HepG2 (cell line): ENCODE measurements around the gene NRN1L. TPM values are rescaled to one million over a fixed set of nuclear protein-coding genes. Genes with fewer than 3 reads are reported as not detected.

Experiments
- UBTF ChIP-seq: sonication (generic); formaldehyde crosslinking; IDR thresholded peaks from 2 replicates; pipeline ENCODE4 v1.4.0; 2020; ENCODE audit warnings: mild to moderate bottlenecking, missing genetic modification reagents
- ZNF609 ChIP-seq: sonication (generic); formaldehyde crosslinking; IDR thresholded peaks from 2 replicates; pipeline ENCODE4 v1.4.0; 2020; ENCODE audit warnings: mild to moderate bottlenecking, missing genetic modification reagents, borderline replicate concordance
- polyA plus RNA-seq, 8 experiments: library from polyadenylated mRNA; depleted of rRNA in 3 of 8; stranded (reverse) in 7 of 8; unstranded in 1 of 8; fragments of >200 nt; fragmentation: Illumina TruSeq in 4 of 8; extraction: Trizol in 4 of 8; gene quantifications; 2 replicates each; pipeline versions ENCODE4 v1.2.1 to v1.2.3, GENCODE V29; 2011 to 2016; ENCODE audit warnings: low read depth in 4 of 8, missing spikeins in 1 of 8, mixed read lengths in 1 of 8; ENCODE audit not compliant: insufficient read depth in 1 of 8
- total RNA-seq, 5 experiments: library from RNA; depleted of rRNA; stranded (reverse); fragments of >200 nt; fragmentation: Illumina TruSeq; extraction: Trizol; gene quantifications; 2 replicates each; pipeline ENCODE4 v1.2.3, GENCODE V29; 2016; ENCODE audit warnings: low read depth in 1 of 5
- TF ChIP-seq, protein P1 (sequence below): IDR thresholded peaks from 2 replicates; pipeline ENCODE4 v1.6.1; 2016; ENCODE audit warnings: missing compliant biosample characterization, missing genetic modification reagents, borderline replicate concordance

NRN1L gene
- total and polyA plus RNA-seq, 2 of the 13 experiments (the other 11 are each of a cell fraction or from before 2014, with no cell fraction given) = 0.53 to 1.2 TPM

DNA sequence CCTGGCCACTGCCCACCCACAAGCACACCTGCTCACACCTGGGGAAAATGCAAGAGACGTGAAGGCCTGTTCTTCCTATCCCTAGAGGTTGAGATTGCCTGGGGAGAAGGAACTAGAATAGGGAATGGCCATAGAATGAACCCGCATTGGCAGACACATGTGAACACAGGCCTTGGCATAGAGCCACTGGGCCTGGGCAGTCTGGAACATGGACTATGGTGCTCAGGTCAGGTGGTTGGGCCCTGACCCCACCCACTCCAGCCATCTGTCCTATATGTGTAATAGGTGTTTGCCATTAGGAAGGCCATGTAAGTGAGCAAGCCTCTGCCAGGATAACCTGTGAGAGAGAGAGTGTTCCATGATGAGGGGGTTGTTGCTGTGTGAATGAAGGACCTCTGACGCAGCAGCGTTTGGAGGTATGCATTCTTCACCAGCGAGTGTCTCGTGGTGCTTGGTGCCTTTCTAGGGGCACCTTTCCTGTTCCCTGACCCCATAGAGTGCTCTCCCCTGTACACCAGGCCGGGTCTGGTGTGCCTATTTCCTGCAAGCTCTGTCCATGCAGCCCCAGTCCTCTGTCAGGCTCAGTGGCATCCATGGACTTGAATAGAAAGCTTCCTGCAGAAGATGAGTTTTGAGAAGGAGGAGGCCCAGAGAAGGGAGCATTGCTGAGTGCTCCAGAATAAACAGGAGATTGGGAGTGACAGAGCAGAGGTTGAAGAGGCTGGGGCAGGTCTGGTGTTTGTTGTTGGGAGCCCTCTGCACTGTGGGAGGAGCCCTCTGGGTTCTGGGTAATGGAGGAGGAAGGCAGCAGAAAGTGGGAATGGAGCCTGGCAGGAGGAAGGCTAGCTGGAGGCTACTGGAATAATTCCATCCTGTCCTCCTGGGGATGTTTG, 31.4 kb downstream of the NRN1L start (continued):
- TF ChIP-seq UBTF (CRISPR knock-in tag) (no peak), ZNF609 (CRISPR knock-in tag) (no peak)
- TF ChIP-seq, protein P1, sequence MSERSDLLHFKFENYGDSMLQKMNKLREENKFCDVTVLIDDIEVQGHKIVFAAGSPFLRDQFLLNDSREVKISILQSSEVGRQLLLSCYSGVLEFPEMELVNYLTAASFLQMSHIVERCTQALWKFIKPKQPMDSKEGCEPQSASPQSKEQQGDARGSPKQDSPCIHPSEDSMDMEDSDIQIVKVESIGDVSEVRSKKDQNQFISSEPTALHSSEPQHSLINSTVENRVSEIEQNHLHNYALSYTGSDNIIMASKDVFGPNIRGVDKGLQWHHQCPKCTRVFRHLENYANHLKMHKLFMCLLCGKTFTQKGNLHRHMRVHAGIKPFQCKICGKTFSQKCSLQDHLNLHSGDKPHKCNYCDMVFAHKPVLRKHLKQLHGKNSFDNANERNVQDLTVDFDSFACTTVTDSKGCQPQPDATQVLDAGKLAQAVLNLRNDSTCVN (CRISPR knock-in tag) = peak; percentile 14; the same call in 1 of the 2 replicates
